Fibroblast of mammary gland (primary cell): Measurements from ENCODE around the gene CDC25B.
"Not testable (repeated sequence)": the region's sequence is repeated elsewhere in the genome, so short reads cannot be mapped to it uniquely, and the experiment has no call there.

Experiments used
- DNase-seq: peaks from one replicate; pipeline ENCODE4 v3.0.0-alpha.2; 2010; ENCODE audit warnings: low read depth
- H3K4me3 ChIP-seq: 2 replicates; pipeline ENCODE4 v1.5.1; 2011; ENCODE audit warnings: low read depth, mild to moderate bottlenecking, low read length, moderate library complexity; ENCODE audit not compliant: control insufficient read depth
- CTCF ChIP-seq: conservative IDR thresholded peaks from 2 replicates; pipeline ENCODE4 v1.5.1; 2011; ENCODE audit warnings: low read depth, low read length, inconsistent platforms; ENCODE audit not compliant: control insufficient read depth, insufficient read depth

The CDC25B gene

GRCh38 chr20:3820901-3821727 is 25.0 kb downstream of the CDC25B start:
- no peak for TF ChIP-seq CTCF
- DNase-seq, result peak; percentile 60
- peak overlapping the region; percentile 83 for H3K4me3 ChIP-seq

GRCh38 chr20:3821996-3822395 is 25.9 kb downstream of the CDC25B start:
- DNase-seq, result no peak
- no peak overlapping the region for H3K4me3 ChIP-seq
- TF ChIP-seq CTCF, result no peak

GRCh38 chr20:3823881-3824280 is 27.8 kb downstream of the CDC25B start:
- DNase-seq, result no peak
- TF ChIP-seq CTCF, result no peak
- no peak overlapping the region for H3K4me3 ChIP-seq

GRCh38 chr20:3825526-3825925 is 29.4 kb downstream of the CDC25B start:
- no peak overlapping the region for H3K4me3 ChIP-seq
- DNase-seq, result no peak
- TF ChIP-seq CTCF, result no peak

- DNase-seq, result no peak
- TF ChIP-seq CTCF, result no peak
- H3K4me3 ChIP-seq, result no peak overlapping the region
Observed at GRCh38 chr20:3826420-3826819, 30.3 kb downstream of the CDC25B start.

- H3K4me3 ChIP-seq, result no peak overlapping the region
- no peak for DNase-seq
- no peak for TF ChIP-seq CTCF
Observed at GRCh38 chr20:3828798-3829197, 32.7 kb downstream of the CDC25B start.

GRCh38 chr20:3829891-3830290 is 33.8 kb downstream of the CDC25B start:
- not testable (repeated sequence) for DNase-seq, H3K4me3 ChIP-seq
